Endothelial cell of umbilical vein (primary cell): ENCODE results near the gene PRSS58. TPM values are rescaled to one million over a fixed set of nuclear protein-coding genes. Genes with fewer than 3 reads are reported as not detected.

ENCODE experiments used
- BruUV-seq: library from RNA; stranded (reverse); fragments of 400-500 nt; replicated peaks from 2 replicates; lab custom pipeline; 2021; lab: Mats Ljungman, UMichigan
- CTCF ChIA-PET: fragments of 300-600, 350-600 bp; sonication (Branson Sonifier 250); formaldehyde crosslinking; loops from one replicate; lab custom pipeline; 2021; ENCODE audit warnings: antibody characterized with exemption, inconsistent platforms; lab: Charles Lee
- POLR2A ChIA-PET: fragments of 300-600, 350-600 bp; sonication (Branson Sonifier 250); formaldehyde crosslinking; loops from one replicate; lab custom pipeline; 2021; ENCODE audit warnings: antibody characterized with exemption, inconsistent platforms; lab: Charles Lee
- DNase-seq: peaks from one replicate; pipeline ENCODE4 v3.0.0-alpha.2; 2011; ENCODE audit warnings: low read depth, low spot score
- FAIRE-seq: peaks from 2 replicates; lab custom pipeline; 2011; peaks lifted over from hg19 to GRCh38; lab: Jason Lieb, UNC
- H2AFZ ChIP-seq: 2 replicates; pipeline ENCODE4 v1.6.0; 2012; ENCODE audit warnings: low read depth, low read length, control low read depth, inconsistent platforms
- H3K27ac ChIP-seq: 2 replicates; pipeline ENCODE4 v1.5.1; 2011; ENCODE audit warnings: low read depth, mild to moderate bottlenecking, control low read depth, low read length, moderate library complexity; ENCODE audit not compliant: insufficient read depth
- H3K27me3 ChIP-seq, 2 experiments: 2 replicates each; pipeline versions ENCODE4 v1.6.0 to v1.6.1; 2011; ENCODE audit warnings: low read length in 2 of 2, mixed read lengths in 1 of 2; ENCODE audit not compliant: control insufficient read depth in 2 of 2, insufficient read depth in 2 of 2
- H3K36me3 ChIP-seq, 2 experiments: 2 replicates in 1 of 2; 3 replicates in 1 of 2; pipeline ENCODE4 v1.5.1; 2011; ENCODE audit warnings: low read length in 2 of 2, mild to moderate bottlenecking in 1 of 2, moderate library complexity in 1 of 2; ENCODE audit not compliant: control insufficient read depth in 2 of 2, insufficient read depth in 2 of 2; ENCODE audit errors: extremely low read depth in 1 of 2
- H3K4me1 ChIP-seq: 3 replicates; pipeline ENCODE4 v1.5.1; 2011; ENCODE audit warnings: mild to moderate bottlenecking, low read length; ENCODE audit not compliant: control insufficient read depth, insufficient read depth; ENCODE audit errors: extremely low read depth
- H3K4me2 ChIP-seq: 2 replicates; pipeline ENCODE4 v1.6.1; 2011; ENCODE audit warnings: low read length, control low read depth, mixed read lengths; ENCODE audit not compliant: insufficient read depth
- H3K4me3 ChIP-seq, 3 experiments: fragments of 200-600 bp in 1 of 3; sonication (generic), shearing (Covaris generic) in 1 of 3; replicated peaks in 1 of 3; 2 replicates each; pipeline ENCODE4 v1.5.1; 2011 to 2016; ENCODE audit warnings: control low read depth in 3 of 3, low read length in 3 of 3, mild to moderate bottlenecking in 2 of 3, inconsistent platforms in 1 of 3, low read depth in 1 of 3, moderate library complexity in 1 of 3; ENCODE audit not compliant: insufficient read depth in 1 of 3
- H3K79me2 ChIP-seq: 2 replicates; pipeline ENCODE4 v1.6.0; 2012; ENCODE audit warnings: low read length, inconsistent platforms; ENCODE audit not compliant: control insufficient read depth, insufficient read depth
- H3K9ac ChIP-seq: replicated peaks from 2 replicates; pipeline ENCODE3; 2011; ENCODE audit warnings: low read length, control low read depth; ENCODE audit not compliant: insufficient read depth; ENCODE audit errors: extremely low read depth
- H3K9me1 ChIP-seq: replicated peaks from 3 replicates; pipeline ENCODE4 v1.6.0; 2011; ENCODE audit warnings: mild to moderate bottlenecking, low read length; ENCODE audit not compliant: control insufficient read depth, insufficient read depth; ENCODE audit errors: extremely low read depth
- H3K9me3 ChIP-seq: replicated peaks from 2 replicates; pipeline ENCODE4 v1.5.1; 2012; ENCODE audit warnings: low read length, inconsistent platforms; ENCODE audit not compliant: control insufficient read depth, insufficient read depth
- H4K20me1 ChIP-seq: replicated peaks from 2 replicates; pipeline ENCODE3; 2011; ENCODE audit warnings: mild to moderate bottlenecking, low read length; ENCODE audit not compliant: control insufficient read depth, insufficient read depth; ENCODE audit errors: extremely low read depth
- CTCF ChIP-seq, 2 donors: IDR thresholded peaks; 1 replicate in 1 of 2; 2 replicates in 1 of 2; pipeline ENCODE4 v1.5.1; 2011; ENCODE audit warnings: low read length in 2 of 2, mild to moderate bottlenecking in 2 of 2, moderate library complexity in 2 of 2, control low read depth in 1 of 2, inconsistent platforms in 1 of 2, low read depth in 1 of 2; ENCODE audit not compliant: insufficient read depth in 1 of 2; ENCODE audit errors: extremely low read depth in 1 of 2
- EZH2 ChIP-seq: IDR thresholded peaks from 2 replicates; pipeline ENCODE4 v1.6.1; 2012; ENCODE audit warnings: borderline replicate concordance, low read depth, mild to moderate bottlenecking, moderate library complexity, low read length, inconsistent platforms; ENCODE audit not compliant: severe bottlenecking
- FOS ChIP-seq: IDR thresholded peaks from 2 replicates; pipeline ENCODE4 v1.6.1; 2011; ENCODE audit warnings: mild to moderate bottlenecking, low read length, moderate library complexity, borderline replicate concordance; ENCODE audit not compliant: insufficient read depth
- GATA2 ChIP-seq: IDR thresholded peaks from 2 replicates; pipeline ENCODE4 v1.7.0; 2011; ENCODE audit warnings: low read depth, mild to moderate bottlenecking, moderate library complexity, mixed read lengths, low read length; ENCODE audit not compliant: insufficient read length, insufficient read depth
- JUN ChIP-seq: IDR thresholded peaks from 2 replicates; pipeline ENCODE4 v1.6.1; 2011; ENCODE audit warnings: borderline replicate concordance, low read depth; ENCODE audit not compliant: insufficient read length, insufficient read depth
- MYC ChIP-seq: IDR thresholded peaks from one replicate; pipeline ENCODE4 v1.6.1; 2011; ENCODE audit warnings: mild to moderate bottlenecking, low read depth, low read length
- POLR2A ChIP-seq: IDR thresholded peaks from 2 replicates; pipeline ENCODE4 v1.6.1; 2012; ENCODE audit warnings: low read depth, mild to moderate bottlenecking, control low read depth, low read length
- POLR2AphosphoS5 ChIP-seq: IDR thresholded peaks from 2 replicates; pipeline ENCODE4 v1.6.1; 2012; ENCODE audit warnings: low read depth, mild to moderate bottlenecking, control low read depth, low read length, moderate library complexity; ENCODE audit not compliant: insufficient read depth
- dilution Hi-C: fragments of 300-500 bp; cut with MboI; formaldehyde crosslinking; loops from one replicate; pipeline ENCODE4 v1.15.0; 2019; ENCODE audit warnings: low sequenced_read_pairs; ENCODE audit not compliant: extremely low pct_ligation_motif_present
- intact Hi-C: fragments of 100-400 bp; cut with micrococcal nuclease; formaldehyde crosslinking; loops from one replicate; pipeline ENCODE4 v1.10.0; 2022
- polyA plus RNA-seq, 4 experiments: library from polyadenylated mRNA; depleted of rRNA in 3 of 4; stranded (reverse) in 3 of 4; unstranded in 1 of 4; fragments of >200 nt; gene quantifications; 2 replicates each; pipeline versions ENCODE4 v1.2.1 to v1.2.3, GENCODE V29; 2011 to 2012; ENCODE audit warnings: missing spikeins in 1 of 4
- total RNA-seq: library from RNA; stranded (reverse); gene quantifications from 2 replicates; pipeline ENCODE4 v1.2.3, GENCODE V29; 2021
- TF ChIP-seq, protein P1 (sequence below): IDR thresholded peaks from 2 replicates; pipeline ENCODE4 v1.6.1; 2011; ENCODE audit not compliant: insufficient read depth, insufficient read length

PRSS58 gene
- total and polyA plus RNA-seq, 2 donors (not counting 3 experiments of a cell fraction or from before 2014, with no cell fraction given): not detected

DNA sequence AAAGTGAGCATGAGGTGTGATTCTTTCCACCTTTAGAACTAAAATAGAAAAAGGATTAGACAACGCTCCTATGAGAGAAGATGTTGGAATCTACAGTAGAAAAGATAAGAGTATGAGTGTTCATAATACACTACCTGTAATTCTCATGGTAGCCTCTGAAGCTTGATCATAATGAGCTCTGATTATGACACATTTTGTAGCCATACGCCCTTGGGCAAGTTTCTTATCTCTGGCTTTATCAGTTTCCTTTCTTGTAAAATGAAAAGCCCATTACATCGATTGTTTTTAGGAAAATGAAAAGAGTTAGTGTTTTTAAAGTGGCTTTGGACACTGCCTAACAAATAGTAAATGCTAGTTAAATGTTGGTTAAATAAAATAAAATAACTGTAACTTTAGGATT, 22.4 kb upstream of the PRSS58 start:
- Histone ChIP-seq H3K4me3 (no peak overlapping the region), H3K9me3 (no peaks in the 10 kb centered on the region), H2AFZ (no peak overlapping the region), H4K20me1 (no peaks in the 10 kb centered on the region), H3K27ac (no peak overlapping the region), H3K4me2 (no peak overlapping the region), H3K4me1 (no peaks in the 10 kb centered on the region), H3K9ac (no peak overlapping the region), H3K79me2 (no peaks in the 10 kb centered on the region), H3K36me3 (no peaks in the 10 kb centered on the region), H3K27me3 (no peaks in the 10 kb centered on the region), H3K9me1 (no peaks in the 10 kb centered on the region)
- TF ChIP-seq FOS (no peak), EZH2 (no peak), GATA2 (no peak), MYC (no peak), CTCF (IDR thresholded peaks at IDR 0.05; ENCODE audit: extremely low read depth in 1 of 2, insufficient read depth in 1 of 2, low read depth in 1 of 2, low read length in 2 of 2) (no peak), POLR2A (no peak), JUN (no peak), POLR2AphosphoS5 (no peak)
- TF ChIP-seq, protein P1, sequence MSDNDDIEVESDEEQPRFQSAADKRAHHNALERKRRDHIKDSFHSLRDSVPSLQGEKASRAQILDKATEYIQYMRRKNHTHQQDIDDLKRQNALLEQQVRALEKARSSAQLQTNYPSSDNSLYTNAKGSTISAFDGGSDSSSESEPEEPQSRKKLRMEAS: no peak
- ChIA-PET POLR2A (no interaction called here), CTCF (no interaction called here)
- intact Hi-C loops (no loop called here), dilution Hi-C loops (no loop called here)
- no TSS peak for BruUV-seq
- FAIRE-seq: no peak
- no peak for DNase-seq
